ENCODE data around the gene WIPI1.

GRCh38 chr17:68394608-68395331 lies 62.5 kb downstream of the WIPI1 start:
- TF ChIP-seq HMGN3 (IDR thresholded peaks at IDR 0.05; ENCODE audit: borderline replicate concordance, extremely low read depth, insufficient read length, low read depth, low read length) (no peak), GATA2 (CRISPR knock-in tag; IDR thresholded peaks at IDR 0.05) (no peak), SP1 (CRISPR knock-in tag; IDR thresholded peaks at IDR 0.05) (no peak), CEBPB (tag; IDR thresholded peaks at IDR 0.05) (no peak), CREB5 (CRISPR knock-in tag; IDR thresholded peaks at IDR 0.05) (no peak), POLR2A (conservative IDR thresholded peaks at IDR 0.05) (no peak), PHTF2 (CRISPR knock-in tag; IDR thresholded peaks at IDR 0.05) (no peak), CTCF (IDR thresholded peaks at IDR 0.05 in 2 of 3, conservative IDR thresholded peaks at IDR 0.05 in 1 of 3; ENCODE audit: insufficient read depth in 2 of 3, low read depth in 1 of 3, low read length in 3 of 3) (no peak), PCBP2 (IDR thresholded peaks at IDR 0.05; ENCODE audit: low read depth, low read length, poor library complexity, severe bottlenecking) (no peak), ARNT (IDR thresholded peaks at IDR 0.05) (no peak), ETV6 (IDR thresholded peaks at IDR 0.05; ENCODE audit: borderline replicate concordance in 1 of 2, low read depth in 2 of 2, low read length in 1 of 2) (no peak), ETV6 (CRISPR knock-in tag; IDR thresholded peaks at IDR 0.05; ENCODE audit: borderline replicate concordance) (no peak), ZNF184 (CRISPR knock-in tag; IDR thresholded peaks at IDR 0.05) (no peak), NRF1 (conservative IDR thresholded peaks at IDR 0.05 in 1 of 2, IDR thresholded peaks at IDR 0.05 in 1 of 2) (no peak), SMAD4 (CRISPR knock-in tag; conservative IDR thresholded peaks at IDR 0.05) (no peak)

Data from K562 (cell line).